HFF-Myc (cell line): ENCODE measurements around the gene LUC7L.
A peak's percentile ranks its signal among the peaks of the same experiment; 100 is the strongest.
"Not testable (repeated sequence)": the region's sequence is repeated elsewhere in the genome, so short reads cannot be mapped to it uniquely, and the experiment has no call there.

Experiments
- DNase-seq: peaks from one replicate; pipeline ENCODE4 v3.0.0-alpha.2; 2011; ENCODE audit warnings: low read depth; ENCODE audit errors: extremely low read depth
- H3K4me3 ChIP-seq: replicated peaks from 2 replicates; pipeline ENCODE4 v1.5.1; 2011; ENCODE audit warnings: low read depth, mild to moderate bottlenecking, control low read depth, low read length
- TF ChIP-seq, protein P1 (sequence below): IDR thresholded peaks from 2 replicates; pipeline ENCODE4 v1.5.1; 2012; ENCODE audit warnings: mild to moderate bottlenecking, low read depth, low read length, control low read depth; ENCODE audit errors: missing control alignments

The LUC7L gene

GRCh38 chr16:162271-162991, 66.8 kb downstream of the LUC7L start:
- TF ChIP-seq, protein P1, sequence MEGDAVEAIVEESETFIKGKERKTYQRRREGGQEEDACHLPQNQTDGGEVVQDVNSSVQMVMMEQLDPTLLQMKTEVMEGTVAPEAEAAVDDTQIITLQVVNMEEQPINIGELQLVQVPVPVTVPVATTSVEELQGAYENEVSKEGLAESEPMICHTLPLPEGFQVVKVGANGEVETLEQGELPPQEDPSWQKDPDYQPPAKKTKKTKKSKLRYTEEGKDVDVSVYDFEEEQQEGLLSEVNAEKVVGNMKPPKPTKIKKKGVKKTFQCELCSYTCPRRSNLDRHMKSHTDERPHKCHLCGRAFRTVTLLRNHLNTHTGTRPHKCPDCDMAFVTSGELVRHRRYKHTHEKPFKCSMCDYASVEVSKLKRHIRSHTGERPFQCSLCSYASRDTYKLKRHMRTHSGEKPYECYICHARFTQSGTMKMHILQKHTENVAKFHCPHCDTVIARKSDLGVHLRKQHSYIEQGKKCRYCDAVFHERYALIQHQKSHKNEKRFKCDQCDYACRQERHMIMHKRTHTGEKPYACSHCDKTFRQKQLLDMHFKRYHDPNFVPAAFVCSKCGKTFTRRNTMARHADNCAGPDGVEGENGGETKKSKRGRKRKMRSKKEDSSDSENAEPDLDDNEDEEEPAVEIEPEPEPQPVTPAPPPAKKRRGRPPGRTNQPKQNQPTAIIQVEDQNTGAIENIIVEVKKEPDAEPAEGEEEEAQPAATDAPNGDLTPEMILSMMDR = no peak
- no peak overlapping the region for H3K4me3 ChIP-seq
- DNase-seq = no peak

- no peak for DNase-seq
- no peak overlapping the region for H3K4me3 ChIP-seq
- TF ChIP-seq, protein P1 = no peak
Measured at GRCh38 chr16:160691-161190, 68.5 kb downstream of the LUC7L start.

- H3K4me3 ChIP-seq, DNase-seq: not testable (repeated sequence)
Measured at GRCh38 chr16:160242-160641, 69.0 kb downstream of the LUC7L start.

GRCh38 chr16:159136-159849, 70.0 kb downstream of the LUC7L start:
- no peak overlapping the region for H3K4me3 ChIP-seq
- no peak for DNase-seq
- TF ChIP-seq, protein P1 = no peak

GRCh38 chr16:155031-155398, 74.2 kb downstream of the LUC7L start:
- H3K4me3 ChIP-seq = peak overlapping the region; percentile 46
- TF ChIP-seq, protein P1 = no peak
- no peak for DNase-seq

DNA sequence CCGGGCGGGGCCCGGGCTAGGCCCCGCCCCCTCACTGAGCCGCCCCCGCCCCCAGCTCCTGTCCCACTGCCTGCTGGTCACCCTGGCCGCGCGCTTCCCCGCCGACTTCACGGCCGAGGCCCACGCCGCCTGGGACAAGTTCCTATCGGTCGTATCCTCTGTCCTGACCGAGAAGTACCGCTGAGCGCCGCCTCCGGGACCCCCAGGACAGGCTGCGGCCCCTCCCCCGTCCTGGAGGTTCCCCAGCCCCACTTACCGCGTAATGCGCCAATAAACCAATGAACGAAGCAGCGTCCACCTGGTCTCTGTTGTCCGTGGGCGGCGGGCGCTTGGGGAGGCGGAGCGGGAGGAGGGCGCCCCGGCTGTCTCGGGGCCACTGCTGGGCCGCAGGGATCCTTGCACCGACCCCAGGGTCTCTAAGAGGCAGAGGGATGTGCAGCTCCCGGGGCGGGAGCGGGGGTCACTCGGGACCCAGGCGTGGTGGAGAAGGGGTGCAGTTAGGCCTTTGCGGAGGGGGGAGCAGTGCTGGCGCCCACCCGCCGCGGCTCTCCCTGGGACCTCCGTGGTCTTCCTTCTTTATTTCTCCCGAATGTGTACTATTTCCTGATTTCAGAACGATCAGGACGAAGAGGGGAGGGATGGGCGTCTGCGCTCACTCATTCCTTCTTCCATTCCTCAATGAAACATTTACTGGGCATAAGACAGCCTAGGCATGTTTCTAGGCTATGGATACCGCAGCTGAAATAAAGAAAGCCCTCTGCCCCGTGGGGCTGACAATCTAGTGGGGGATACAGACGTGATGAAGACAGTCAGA, 74.8 kb downstream of the LUC7L start:
- DNase-seq = no peak
- peak overlapping the region; percentile 46 for H3K4me3 ChIP-seq
- TF ChIP-seq, protein P1 = no peak

DNA sequence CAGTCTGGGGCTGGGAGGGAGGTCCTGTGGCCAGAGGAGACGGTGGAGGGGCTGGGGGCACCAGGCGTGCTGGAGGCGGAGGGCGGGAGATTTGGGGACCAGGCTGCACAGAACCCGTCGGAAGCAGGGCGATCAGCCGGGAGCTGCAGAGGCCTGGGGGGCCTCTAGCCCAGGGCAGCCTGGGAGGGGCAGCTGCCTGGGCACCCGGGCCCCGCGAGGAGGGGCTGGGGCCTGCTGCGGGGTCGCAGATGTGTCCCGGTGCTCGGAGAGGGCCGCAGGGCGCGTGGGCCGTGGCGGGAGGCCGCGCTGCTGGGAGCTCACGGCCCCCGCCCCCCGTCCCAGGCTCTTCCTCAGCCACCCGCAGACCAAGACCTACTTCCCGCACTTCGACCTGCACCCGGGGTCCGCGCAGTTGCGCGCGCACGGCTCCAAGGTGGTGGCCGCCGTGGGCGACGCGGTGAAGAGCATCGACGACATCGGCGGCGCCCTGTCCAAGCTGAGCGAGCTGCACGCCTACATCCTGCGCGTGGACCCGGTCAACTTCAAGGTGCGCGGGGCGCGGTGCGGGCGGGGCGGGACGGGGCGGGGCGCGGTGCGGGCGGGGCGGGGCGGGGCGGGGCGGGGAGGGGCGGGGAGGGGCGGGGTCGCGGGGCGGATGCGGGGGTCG, 75.6 kb downstream of the LUC7L start:
- DNase-seq, H3K4me3 ChIP-seq: not testable (repeated sequence)

- DNase-seq, H3K4me3 ChIP-seq: not testable (repeated sequence)
Measured at GRCh38 chr16:153129-153521, 76.1 kb downstream of the LUC7L start.
